ENCODE data around the gene ABAT.

ABAT gene

DNA sequence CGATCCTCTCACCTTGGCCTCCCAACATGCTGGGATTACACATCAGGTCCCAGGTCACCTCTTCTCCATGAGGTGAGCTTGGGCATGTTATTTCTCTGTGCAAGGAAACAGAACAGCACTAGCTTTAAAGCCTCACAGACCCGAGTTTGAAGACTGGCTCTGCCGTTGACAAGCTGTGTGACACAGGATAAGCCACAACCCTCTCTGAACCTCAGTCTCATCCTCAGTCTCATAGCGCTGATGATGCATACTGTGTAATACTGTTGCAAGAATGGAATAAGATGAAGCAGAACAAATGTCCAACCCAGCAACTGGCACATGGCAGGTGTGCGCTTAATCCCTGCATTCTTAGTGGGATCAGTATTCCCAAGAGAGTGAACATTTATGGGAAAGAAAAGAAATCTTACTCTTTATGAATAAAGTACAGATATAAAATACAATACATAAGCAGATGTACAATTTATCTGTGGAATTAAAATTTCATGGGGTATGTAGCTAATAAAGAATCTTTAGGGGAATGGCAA lies 43.5 kb downstream of the ABAT start:
- no peak for DNase-seq (ENCODE audit: low read depth)

DNA sequence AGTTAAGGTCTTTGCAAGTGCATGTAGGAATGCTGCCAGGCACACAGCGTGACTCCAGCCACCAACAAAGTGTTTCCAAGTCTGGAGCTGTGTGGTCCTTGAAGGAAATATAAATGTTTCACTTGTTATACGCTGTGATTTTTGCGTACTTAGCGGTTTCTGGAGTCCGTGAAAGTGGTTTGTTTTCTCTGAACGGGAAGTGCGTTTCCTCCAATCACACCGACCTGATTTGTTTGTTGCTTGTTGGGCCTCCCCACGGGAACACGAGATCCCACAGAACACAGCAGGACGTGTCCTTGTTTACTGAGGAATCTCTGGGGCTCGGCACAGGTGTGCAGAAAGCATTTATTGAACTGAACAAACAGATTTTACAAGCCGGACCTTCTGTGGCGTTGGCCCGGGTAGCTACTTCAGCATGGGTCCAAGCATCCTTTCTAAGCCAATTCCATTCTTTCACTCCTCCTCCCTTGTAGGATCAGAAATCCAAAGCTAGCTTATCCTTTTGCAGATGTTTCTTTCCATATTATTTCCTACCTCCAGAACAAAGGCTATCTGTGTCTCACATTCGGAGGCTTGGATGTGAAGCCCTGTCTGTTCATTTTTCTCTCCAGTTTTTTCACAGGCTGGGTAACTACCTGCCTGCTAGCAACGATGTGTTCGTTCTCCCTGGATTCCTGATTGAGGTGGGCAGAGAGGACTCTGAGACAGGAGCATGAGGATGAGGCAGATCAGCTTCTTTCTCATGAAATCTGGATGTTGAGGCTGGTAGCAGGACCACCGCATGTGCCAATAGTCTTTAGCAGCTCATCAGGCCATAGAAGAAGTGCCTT lies 44.6 kb downstream of the ABAT start:
- DNase-seq (ENCODE audit: low read depth): no peak

DNA sequence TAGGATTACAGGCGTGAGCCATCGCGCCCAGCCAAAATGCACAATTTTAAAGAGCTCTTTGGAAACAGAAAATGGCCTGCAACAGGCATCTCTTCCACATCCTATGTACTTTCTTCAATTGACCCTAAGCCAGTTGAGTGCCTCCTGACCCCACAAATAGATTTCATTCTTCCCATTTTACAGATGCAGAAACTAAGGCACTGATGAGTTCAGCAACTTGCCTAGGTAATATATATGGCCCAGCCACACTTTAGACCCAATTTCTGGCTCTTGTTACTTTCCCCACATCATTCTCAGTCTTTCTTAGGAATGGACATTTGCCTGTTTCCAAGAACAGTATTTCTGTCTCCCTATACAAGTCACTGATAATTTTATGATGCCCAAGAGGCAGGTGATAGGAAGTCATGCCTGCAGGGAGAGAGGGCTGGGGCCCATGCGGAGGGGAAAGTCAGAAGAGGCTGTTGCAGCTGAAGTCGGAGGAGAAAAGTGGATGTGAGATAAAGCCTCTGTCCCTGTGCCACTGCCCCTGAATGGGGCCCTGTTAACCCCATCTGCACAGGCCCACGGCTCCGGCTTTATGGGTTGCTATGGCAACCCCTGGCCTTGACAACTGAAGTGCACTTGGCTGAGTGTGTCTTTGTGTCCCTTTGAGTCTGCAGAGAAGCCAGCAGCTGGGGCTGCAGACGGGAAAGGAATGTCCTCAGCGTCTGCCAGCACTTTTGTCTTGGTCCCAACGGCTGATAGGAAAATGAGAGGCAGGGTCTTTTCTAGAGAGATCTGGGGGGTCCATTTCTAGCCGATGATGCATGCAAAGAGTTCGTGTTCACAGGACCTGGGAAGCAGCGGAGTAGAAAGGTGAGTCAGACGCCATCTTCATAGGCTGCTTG lies 45.9 kb downstream of the ABAT start:
- no peak for DNase-seq (ENCODE audit: low read depth)

DNA sequence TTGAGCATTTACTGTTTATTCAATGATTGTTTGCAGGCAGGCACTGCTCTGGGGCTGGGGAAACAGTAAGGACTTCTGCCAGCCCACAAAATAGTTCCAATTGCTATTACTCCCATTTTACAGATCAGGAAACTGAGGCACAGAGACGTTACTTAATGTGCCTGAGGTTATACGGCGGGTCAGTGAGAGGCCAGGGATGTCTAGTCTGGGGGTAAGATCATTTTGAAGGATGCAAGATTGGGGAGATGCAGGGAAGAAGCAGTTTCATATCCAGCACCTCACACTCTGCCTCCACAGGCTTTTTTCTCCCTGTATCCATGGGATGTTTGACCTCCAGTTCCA lies 46.5 kb downstream of the ABAT start:
- DNase-seq (ENCODE audit: low read depth): no peak

DNA sequence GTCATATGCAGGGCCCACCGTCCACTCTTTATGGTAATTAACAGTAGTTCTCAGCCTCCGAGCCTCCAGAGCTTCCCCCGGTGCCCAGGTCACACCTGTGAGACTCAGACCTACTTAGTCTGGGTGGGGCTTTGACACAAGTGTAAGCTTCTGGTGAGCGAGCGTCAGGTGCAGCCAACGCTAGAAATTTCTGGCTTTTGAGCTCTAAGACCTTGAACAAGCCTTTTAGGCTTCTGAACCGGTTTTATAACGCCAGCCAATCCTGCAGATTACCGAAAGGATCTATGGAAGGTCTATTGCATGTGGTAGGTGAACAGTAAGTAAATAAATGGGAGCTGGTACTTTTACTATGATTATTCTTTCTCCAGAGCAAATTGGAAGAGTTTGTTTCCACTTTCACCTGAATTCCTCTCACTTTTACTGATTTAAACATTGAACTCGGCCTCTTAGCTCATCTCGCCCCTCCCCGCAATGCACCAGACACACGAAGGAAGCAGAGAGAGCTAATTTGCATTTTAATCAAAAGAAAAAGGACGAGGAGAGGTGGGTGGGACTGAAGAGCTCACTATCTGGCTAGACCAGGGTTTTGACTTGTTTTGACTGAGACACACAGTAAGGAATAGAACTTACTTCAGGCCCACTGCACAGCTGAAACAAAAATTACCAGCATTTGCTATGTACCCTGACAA lies 47.1 kb downstream of the ABAT start:
- no peak for DNase-seq (ENCODE audit: low read depth)

DNA sequence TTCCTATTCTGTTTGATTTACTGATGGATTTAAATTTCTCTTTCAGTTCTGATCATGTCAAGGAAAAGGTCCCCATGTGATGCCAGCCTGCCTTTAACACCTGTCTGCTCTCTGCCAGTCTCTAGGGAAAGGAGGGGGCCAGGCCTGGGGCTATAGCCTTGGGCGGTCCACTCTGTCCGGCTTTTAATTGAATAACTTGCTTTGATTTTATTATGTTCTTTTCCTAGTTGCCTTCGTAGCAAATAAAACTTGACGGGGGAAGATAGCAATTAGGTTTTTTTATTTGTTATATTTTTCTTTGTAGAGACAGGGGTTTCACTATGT lies 47.6 kb downstream of the ABAT start:
- no peak for DNase-seq (ENCODE audit: low read depth)

DNA sequence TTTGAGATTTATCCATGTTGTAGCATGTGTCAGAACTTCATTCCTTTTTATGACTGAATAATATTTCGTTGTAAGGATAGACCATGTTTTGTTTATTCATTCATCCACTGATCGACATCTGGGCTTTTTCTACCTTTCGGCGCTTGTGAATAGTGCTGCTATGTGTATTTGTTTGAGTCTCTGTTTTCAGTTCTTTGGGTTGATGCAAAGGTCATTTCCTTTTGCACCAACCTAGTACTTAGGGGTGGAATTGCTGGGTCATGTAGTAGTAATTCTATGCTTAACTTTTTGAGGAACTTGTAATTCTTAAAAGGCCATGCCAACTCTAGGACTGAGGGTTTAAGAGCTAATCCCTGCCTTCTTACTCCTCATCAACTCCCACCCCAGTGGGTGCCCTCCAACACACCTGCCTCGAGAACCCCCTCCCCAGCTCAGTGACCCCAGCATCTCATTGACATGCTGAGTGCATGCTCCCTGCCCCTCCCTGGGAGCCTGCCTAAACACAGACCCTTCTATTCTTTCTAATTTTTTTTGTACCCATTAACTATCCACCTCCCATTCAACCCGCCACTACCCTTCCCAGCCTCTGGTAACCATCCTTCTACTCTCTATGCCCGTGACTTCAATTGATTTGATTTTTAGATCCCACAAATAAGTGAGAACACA lies 51.2 kb downstream of the ABAT start:
- no peak for DNase-seq (ENCODE audit: low read depth)

DNA sequence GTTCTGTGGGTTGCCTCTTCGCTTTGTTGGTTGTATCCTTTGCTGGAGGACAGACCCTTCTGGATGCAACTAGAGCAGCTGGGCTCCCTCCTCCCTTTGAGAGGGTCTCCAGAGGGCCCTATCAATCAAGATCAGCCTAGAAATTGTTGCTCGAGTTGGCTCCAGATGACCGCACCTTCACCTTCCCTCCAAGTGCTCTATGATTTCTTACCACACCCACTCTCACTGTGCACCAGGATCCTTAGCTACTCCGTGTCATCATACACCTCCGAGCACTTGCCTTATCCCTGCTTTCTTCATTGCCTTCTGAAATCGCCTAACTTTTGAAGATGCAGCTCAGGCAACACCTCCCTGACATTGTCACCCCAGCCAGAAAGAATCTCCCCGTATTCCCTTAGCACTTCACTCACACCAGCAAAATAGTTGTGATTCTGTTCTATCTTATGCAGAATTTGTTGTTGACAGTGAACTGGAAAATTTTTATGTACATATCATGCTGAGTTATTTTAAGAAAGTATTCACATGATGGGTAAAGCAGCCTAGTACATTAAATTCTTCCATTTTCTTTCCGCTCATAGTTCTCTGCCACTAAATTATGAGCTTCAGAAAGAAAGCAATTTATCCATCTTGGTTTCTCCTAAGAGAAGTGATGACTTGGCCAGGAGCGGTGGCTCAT lies 52.9 kb downstream of the ABAT start:
- DNase-seq (ENCODE audit: low read depth): no peak

DNA sequence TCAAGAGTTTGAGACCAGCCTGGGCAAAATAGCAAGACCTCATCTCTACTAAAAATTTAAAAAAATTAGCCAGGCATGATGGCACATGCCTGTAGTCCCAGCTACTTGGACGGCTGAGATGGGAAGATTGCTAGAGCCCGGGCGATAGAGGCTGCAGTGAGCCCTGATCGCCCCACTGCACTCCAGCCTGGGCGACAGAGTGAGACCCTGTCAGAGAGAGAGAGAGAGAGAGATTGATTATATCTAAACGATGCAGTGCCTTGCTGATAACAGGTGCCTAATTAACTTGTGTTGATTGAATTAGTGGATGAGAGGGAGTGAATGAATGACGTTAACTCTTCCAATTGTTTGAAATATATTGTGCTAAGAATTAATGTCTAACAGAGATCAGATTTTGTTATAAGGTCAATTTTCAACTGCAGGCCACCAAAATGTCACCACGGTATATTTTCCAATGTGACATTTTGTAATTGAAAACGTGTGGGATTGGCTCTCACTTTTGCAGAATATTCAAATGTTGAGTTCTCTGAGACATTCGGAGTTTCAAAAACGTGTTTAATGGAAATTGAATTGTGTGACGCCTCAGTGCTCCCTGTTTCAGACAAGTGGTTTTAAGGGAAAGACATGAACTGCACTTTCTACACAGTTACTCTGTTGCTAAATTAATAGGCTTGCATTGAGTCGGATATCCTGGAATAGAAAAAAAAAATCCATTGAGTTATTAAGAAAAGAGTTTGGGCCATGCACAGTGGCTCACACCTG lies 53.6 kb downstream of the ABAT start:
- no peak for DNase-seq (ENCODE audit: low read depth)

DNA sequence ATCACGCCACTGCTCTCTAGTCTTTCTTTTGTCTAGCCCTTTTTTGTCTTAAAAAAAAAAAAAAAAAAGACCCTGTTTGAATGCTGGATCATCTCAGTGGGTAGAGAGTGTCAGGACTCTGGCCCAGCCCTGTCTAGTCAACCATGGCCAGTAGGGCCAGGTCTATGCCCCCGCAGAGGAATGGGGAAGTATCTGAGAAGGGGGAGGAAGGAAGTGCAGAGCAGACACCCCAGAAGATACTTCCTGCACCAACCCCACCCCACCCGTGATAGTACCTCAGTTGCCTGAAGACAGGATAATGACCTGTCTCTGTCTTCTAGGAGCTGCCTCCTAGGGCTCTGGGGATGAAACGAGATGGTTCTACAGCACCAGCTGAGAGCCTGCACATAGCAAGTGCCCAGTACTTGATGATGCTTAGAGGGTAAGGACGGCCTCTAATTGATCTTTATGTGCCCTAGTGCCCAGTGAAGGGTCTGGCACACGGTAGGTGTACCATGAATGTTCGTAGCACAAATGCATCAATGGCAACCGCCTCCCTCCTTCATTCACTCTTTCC lies 55.4 kb downstream of the ABAT start:
- DNase-seq (ENCODE audit: low read depth): no peak

DNA sequence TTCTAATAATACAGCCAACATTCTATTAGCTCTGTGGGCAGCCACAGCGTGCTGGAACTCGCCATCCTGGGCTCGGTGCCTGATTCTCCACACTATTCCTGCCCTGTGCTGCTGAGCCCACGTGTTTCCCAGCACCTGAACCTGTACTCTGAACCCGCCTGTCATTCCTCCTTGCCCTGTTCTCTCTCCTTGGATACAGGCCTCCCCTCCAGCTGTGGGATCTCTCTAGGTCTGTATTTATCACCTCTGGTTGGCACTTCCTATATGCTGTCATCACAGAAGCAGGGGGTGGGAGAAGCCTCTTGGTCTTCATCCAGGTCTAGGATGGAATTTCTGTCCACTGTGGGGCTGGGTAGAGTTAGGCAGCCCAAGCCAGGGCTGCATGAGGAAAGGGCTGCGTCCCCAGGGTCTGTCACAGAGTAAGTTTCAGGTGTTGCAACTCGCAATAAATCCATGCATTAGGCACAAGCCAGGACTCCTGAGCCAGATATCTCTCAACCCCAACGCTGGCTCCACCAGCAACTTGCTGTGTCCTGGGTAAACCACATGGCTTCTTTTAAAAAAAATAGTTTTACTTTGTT lies 56.0 kb downstream of the ABAT start:
- DNase-seq (ENCODE audit: low read depth): no peak

DNA sequence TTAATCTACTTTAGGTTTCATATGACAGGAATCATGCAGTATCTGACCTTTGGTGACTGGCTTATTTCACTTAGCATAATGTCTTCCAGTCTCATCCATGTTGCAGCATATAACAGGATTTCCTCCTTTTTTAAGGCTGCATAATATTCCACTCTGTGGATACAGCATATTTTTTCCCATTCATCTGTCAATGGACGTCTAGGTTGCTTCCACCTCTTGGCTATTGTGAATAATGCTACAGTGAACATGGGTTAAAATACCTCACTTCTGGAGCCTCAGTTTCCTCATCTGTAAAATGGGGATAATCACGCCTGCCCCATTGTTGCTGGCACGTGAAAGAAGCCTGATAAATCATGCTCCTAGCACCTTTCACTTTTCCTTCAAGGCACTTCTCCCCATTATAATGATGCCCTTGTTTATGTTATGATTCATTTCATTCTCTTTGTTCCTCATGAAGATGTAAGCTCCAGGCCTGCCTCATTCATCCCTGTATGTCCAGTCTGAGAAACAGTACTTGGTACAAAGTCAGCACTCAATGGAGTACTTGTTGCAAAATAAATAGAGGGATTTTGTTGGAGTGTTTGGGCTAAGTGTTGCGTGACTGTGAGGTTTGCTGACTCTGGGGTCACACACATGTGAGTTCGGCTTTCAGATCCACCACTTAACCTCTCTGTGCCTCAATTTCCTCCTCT lies 59.6 kb downstream of the ABAT start:
- no peak for DNase-seq (ENCODE audit: low read depth)

DNA sequence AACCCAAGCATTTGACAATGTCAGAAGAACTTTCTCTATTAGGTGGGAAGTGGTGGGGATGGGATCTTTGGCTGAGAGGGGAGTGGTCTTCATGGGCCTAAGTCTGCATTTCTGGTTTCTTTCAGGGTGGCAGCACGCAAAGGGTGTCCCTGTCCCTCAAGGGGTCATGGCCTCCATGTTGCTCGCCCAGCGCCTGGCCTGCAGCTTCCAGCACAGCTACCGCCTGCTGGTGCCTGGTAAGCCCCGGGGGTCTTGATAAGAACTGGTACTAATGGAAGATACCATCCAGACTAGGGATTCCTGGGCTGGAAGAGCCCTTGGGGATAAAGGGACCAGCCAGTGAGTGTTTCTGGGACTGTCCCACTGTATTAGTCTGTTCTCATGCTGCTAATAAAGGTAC lies 61.2 kb downstream of the ABAT start:
- no peak for DNase-seq (ENCODE audit: low read depth)

DNA sequence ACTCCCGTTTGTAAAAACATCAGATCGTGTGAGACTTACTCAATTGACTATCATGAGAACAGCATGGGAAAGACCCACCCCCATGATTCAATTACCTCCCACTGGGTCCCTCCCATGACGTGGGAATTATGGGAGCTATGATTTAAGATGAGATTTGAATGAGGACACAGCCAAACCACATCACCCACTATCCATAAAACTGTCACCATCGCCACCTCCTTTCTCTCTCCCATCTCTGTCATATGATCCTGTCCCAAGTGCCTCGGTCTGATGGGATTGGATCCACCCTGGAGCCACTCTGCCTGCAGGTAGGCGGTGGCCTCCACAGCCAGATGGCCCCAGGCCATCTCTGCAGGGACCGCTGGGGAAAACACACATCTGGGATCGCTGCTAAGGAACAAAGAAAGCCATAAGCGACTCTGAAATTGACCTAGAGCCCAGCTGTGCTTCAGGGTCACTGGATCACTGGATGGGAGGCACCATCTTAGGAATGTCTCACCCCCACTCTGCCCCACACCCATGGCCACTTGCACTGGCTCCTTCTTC lies 61.8 kb downstream of the ABAT start:
- DNase-seq (ENCODE audit: low read depth): no peak

DNA sequence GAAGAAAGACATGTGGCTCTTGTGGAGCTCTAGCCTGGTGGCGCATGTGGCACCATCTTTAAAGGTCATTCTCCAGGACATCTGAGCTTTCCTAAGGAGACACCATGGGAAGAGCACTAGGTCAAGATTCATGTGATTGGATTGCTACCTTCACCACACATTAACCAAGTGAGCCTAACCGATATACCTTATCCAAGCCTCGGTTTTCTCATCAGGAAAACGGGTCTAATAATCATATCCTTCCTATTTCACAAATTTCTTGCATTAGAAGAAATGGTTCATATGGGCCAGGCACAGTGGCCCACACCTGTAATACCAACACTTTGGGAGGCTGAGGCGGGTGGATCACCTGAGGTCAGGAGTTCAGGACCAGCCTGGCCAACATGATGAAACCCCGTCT lies 64.7 kb downstream of the ABAT start:
- DNase-seq (ENCODE audit: low read depth): no peak

DNA sequence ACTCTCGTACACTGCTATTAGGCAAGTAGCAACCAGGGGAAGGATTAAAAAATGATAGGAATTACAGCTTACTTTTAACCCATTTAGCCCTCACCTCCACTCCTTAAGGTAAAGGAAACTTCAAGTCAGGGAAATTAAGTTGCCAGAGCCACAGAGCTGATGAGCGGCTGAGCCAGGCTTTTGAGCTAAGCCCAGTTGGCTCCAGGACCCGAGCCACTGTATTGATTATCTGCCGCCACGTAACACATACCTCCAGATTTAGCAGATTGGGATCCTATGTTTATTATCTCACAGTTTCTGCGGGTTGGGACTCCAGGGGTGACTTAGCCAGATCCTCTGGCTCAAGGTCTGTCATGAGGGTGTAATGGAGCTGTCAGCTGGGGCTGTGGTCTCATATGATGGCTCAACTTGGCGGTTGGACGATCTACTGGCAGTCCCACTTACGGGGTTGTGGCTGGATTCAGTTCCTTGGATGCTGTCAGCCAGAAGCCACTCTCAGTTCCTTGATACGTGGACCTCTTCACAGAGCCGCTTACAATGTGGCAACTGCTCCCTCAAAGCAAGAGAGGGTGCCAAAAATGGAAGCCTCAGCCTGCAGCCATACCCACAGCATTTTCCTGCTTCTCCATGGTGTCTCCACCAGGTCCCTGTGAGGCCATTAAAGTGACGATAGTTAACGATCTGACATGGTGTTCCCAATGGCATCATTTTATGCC lies 65.7 kb downstream of the ABAT start:
- no peak for DNase-seq (ENCODE audit: low read depth)

DNA sequence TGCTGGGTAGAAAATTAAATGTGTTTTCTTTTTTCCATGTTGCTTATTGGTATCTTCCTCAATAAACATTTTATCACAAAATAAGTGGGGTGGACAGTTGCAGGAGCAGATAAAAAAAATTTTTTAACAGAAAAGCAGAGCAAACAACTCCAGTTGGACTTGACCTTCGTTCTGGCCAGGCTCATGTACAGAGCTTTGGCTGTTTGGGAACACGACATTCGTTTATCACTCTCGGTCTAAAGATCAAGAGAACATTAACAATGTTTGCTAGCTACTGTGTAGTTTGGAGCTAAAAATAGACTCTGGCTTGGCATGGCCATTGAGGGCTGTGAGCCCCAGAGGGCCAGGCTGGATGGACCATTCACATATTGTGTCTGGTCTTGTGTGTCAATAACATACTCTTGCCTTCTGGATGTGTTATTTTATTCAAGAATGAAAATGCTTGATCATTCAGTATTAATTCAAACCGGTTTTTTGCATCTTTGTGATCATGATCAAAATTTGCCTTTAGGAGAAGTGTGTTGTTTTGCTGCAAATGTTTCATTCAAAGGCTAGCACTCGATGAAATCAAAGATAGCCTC lies 66.4 kb downstream of the ABAT start:
- DNase-seq (ENCODE audit: low read depth): no peak

DNA sequence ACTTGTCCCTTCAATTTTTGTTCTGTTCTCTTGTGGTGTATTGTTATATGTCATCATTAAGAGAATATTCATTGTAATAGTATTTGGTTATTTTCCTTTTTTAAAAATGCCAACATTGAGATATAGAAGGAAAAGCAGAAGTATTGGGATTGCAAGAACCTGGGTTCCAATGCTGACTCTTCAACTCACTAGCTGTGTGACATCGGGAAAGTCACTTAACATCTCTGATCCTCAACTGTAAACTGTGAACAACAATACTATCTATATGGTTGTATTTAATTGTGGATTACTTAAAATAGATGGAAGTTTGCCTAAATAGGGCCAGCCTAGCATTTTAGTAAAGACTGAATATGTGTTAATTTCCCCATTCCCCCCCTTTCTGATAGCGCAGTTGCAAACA lies 67.2 kb downstream of the ABAT start:
- DNase-seq (ENCODE audit: low read depth): no peak
